ENCODE results near the gene RSPH6A. TPM values are rescaled to one million over a fixed set of nuclear protein-coding genes. Genes with fewer than 3 reads are reported as not detected.
A peak's percentile ranks its signal among the peaks of the same experiment; 100 is the strongest.

The RSPH6A gene
- total RNA-seq, 4 donors from 2014 or later = 0.50 to 8.9 (median 3.9) TPM

DNA sequence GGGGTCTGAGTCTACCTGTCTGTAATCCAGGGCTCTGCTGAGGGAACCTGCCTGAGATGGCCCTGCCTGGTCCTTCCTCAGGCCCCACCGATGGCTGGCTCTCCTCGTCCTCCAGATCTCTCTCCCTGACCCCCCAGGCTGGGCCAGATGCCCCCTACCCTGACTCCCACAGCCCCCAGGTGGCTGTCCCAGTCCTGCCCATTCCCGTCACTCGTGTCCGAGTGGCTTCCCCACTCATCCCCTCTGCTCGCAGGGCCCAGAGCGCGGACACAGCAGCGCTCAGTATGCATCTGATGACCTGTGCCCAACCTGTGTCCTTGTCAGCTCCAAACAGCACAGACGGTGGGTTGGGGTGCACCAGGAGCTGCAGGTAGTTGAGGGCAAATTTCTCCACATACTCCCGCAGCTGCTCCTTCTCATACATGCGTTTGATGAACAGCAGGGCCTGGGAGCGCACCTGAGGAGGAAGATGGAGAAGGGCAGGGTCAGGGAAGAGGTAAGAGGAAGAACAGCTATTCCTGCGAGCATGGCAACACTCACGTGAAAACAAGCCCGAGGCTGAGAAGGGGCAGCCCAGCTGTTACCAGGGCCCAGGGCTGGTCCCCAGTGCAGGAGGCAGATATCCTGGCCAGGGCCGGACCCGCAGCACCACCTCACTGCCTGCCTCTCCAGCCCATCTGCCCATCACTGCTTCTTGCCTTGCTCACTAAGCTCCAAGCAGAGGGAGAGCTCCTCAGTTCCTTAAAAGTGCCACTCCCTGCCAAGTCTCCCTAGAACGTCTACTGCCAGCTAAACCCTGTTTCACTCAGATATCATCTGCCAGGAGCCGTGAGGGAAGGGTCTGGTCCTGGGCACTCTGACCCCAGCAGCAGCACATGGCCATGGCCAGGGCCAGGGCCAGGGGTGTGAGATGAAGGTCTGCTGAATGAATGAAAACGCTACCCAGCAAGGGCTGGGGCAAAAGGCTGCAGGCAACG lies 11.1 kb upstream of the RSPH6A start:
- intact Hi-C loops (cut with DNase I) = no loop called here
- peaks cover 71 to 89% of the 10 kb centered on the region in 2 donors for H3K36me3 ChIP-seq
- H3K9me3 ChIP-seq = no peaks in the 10 kb centered on the region
- DNase-seq = no peak
- H3K4me1 ChIP-seq = no peaks in the 10 kb centered on the region
- TF ChIP-seq, protein P1, sequence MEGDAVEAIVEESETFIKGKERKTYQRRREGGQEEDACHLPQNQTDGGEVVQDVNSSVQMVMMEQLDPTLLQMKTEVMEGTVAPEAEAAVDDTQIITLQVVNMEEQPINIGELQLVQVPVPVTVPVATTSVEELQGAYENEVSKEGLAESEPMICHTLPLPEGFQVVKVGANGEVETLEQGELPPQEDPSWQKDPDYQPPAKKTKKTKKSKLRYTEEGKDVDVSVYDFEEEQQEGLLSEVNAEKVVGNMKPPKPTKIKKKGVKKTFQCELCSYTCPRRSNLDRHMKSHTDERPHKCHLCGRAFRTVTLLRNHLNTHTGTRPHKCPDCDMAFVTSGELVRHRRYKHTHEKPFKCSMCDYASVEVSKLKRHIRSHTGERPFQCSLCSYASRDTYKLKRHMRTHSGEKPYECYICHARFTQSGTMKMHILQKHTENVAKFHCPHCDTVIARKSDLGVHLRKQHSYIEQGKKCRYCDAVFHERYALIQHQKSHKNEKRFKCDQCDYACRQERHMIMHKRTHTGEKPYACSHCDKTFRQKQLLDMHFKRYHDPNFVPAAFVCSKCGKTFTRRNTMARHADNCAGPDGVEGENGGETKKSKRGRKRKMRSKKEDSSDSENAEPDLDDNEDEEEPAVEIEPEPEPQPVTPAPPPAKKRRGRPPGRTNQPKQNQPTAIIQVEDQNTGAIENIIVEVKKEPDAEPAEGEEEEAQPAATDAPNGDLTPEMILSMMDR (IDR thresholded peaks at IDR 0.05) = no peak
- TF ChIP-seq POLR2A (IDR thresholded peaks at IDR 0.05) = no peak
- H3K27me3 ChIP-seq = no peaks in the 10 kb centered on the region
- H3K4me3 ChIP-seq (replicated peaks in 1 of 3) = no peak overlapping the region
- H3K27ac ChIP-seq = no peak overlapping the region
- WGBS, 2 donors = 85 to 86% methylated on average over 20 to 22 of the region's 22 CpGs

DNA sequence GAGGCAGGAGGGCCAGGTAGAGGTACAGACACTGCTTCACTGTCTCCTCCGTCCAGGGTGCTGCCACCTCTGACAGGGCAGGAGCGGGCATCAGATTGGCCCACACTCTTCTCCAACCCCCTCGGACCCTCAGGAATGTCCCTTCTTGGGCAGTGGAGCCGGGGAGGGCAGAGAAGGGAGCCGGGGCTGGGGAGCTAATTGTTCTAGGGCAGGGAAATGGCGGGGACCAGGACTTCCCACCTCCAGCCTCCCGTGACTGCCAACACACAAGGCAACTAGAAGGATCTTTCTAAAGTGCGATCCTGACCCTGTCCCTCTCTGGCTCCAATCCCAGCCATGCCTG lies 10.1 kb upstream of the RSPH6A start:
- intact Hi-C loops (cut with DNase I) = no loop called here
- Histone ChIP-seq H3K27ac (no peak overlapping the region), H3K27me3 (no peaks in the 10 kb centered on the region), H3K4me1 (no peaks in the 10 kb centered on the region), H3K36me3 (peaks cover 61 to 84% of the 10 kb centered on the region in 2 donors), H3K4me3 (replicated peaks in 1 of 3) (no peak overlapping the region), H3K9me3 (no peaks in the 10 kb centered on the region)
- 96 to 100% methylated on average over 1 to 7 of the region's 8 CpGs for WGBS, 2 donors
- DNase-seq = no peak
- TF ChIP-seq, protein P1 (IDR thresholded peaks at IDR 0.05) = no peak
- no peak for TF ChIP-seq POLR2A (IDR thresholded peaks at IDR 0.05)

GRCh38 chr19:45824531-45825262 lies 9.6 kb upstream of the RSPH6A start:
- TF ChIP-seq, protein P1 (IDR thresholded peaks at IDR 0.05) = no peak
- TF ChIP-seq POLR2A (IDR thresholded peaks at IDR 0.05) = no peak
- DNase-seq = no peak
- intact Hi-C loops (cut with DNase I) = no loop called here
- Histone ChIP-seq H3K4me1 (no peaks in the 10 kb centered on the region), H3K36me3 (peaks cover 58 to 78% of the 10 kb centered on the region in 2 donors), H3K27me3 (no peaks in the 10 kb centered on the region), H3K27ac (no peak overlapping the region), H3K4me3 (replicated peaks in 1 of 3) (no peak overlapping the region), H3K9me3 (no peaks in the 10 kb centered on the region)
- WGBS, 2 donors = 84 to 88% methylated on average over 17 to 26 of the region's 26 CpGs

GRCh38 chr19:45824041-45824471 lies 8.9 kb upstream of the RSPH6A start:
- Histone ChIP-seq H3K27ac (no peak overlapping the region), H3K36me3 (peaks cover 52 to 72% of the 10 kb centered on the region in 2 donors), H3K4me3 (replicated peaks in 1 of 3) (no peak overlapping the region), H3K9me3 (no peaks in the 10 kb centered on the region), H3K27me3 (no peaks in the 10 kb centered on the region), H3K4me1 (no peaks in the 10 kb centered on the region)
- TF ChIP-seq, protein P1 (IDR thresholded peaks at IDR 0.05) = no peak
- no peak for TF ChIP-seq POLR2A (IDR thresholded peaks at IDR 0.05)
- WGBS, 2 donors = 63 to 83% methylated on average over 8 to 12 of the region's 12 CpGs
- intact Hi-C loops (cut with DNase I) = no loop called here
- DNase-seq = peak in 1 of 2 donors; percentile 21
